ENCODE results near the gene ZNF48.

- TF ChIP-seq CTCF (conservative IDR thresholded peaks at IDR 0.05 in 1 of 2, IDR thresholded peaks at IDR 0.05 in 1 of 2; ENCODE audit: low read depth in 1 of 2, low read length in 2 of 2) = no peak
- TF ChIP-seq EZH2 (IDR thresholded peaks at IDR 0.05; ENCODE audit: low read length, missing control alignments) = no peak
Measured at GRCh38 chr16:30445149-30445407, 49.9 kb downstream of the ZNF48 start.

All from fibroblast of lung (primary cell).